ENCODE measurements around the gene RELN. TPM values are rescaled to one million over a fixed set of nuclear protein-coding genes. Genes with fewer than 3 reads are reported as not detected.
A peak's percentile ranks its signal among the peaks of the same experiment; 100 is the strongest.

RELN gene
- polyA plus RNA-seq, 2 donors = 0.10 to 0.65 TPM

DNA sequence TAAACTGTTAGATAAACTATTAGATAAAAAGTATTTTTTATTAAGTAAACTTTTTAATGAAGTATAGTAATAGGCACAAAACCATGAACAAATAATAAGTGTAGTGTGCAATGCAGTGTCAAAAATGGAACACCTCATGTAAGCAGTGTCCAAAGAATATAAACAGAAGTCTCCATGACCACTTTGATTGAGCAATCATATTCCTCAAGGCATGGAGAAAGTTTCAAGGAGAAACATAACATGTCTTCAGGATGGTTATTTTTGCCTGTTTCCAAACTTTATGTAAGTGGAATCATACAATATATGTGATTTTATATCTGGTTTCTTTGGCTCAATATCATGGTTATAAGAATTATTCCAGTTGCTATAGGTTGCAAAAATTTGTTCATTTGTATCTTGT, 6.1 kb upstream of the RELN start:
- Histone ChIP-seq H3K36me3 (ENCODE audit: control insufficient read depth in 2 of 2, insufficient read depth in 2 of 2, low read length in 1 of 2) (no peaks in the 10 kb centered on the region), H3K4me1 (ENCODE audit: control insufficient read depth in 2 of 2, insufficient read depth in 2 of 2, low read length in 1 of 2) (no peaks in the 10 kb centered on the region), H3K27me3 (ENCODE audit: control insufficient read depth in 1 of 2, insufficient read depth in 2 of 2, low read length in 2 of 2) (peaks cover 5 to 6% of the 10 kb centered on the region in 2 donors)

DNA sequence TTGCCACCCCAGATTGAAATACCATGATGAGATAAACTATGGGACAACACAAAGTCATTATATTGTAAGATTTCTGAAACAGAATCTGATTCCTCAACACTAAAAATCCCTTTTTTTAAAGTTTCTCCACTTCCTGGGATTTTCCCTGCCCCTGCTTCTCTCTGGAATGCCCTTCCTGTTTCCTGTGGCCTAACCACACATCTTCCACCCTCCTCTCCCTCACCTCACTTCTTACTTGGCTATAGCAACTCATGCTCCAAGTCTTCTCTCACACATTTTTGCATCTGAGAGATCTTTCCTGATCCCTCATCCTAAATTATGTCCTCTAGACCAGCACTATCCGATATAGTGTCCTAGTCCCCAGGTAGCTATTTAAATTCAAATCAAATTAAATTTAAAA, 4.1 kb upstream of the RELN start:
- Histone ChIP-seq H3K9me3 (ENCODE audit: control insufficient read depth in 2 of 2, insufficient read depth in 1 of 2, low read depth in 1 of 2, low read length in 1 of 2) (no peaks in the 10 kb centered on the region), H3K36me3 (ENCODE audit: control insufficient read depth in 2 of 2, insufficient read depth in 2 of 2, low read length in 1 of 2) (no peaks in the 10 kb centered on the region), H3K4me3 (ENCODE audit: low read depth in 1 of 2, low read length in 2 of 2) (no peak overlapping the region), H3K27me3 (ENCODE audit: control insufficient read depth in 1 of 2, insufficient read depth in 2 of 2, low read length in 2 of 2) (peaks cover 6 to 8% of the 10 kb centered on the region in 2 donors), H3K4me1 (ENCODE audit: control insufficient read depth in 2 of 2, insufficient read depth in 2 of 2, low read length in 1 of 2) (peaks cover 4 to 8% of the 10 kb centered on the region in 2 donors), H3K27ac (ENCODE audit: low read depth in 2 of 2, low read length in 1 of 2) (no peak overlapping the region)
- WGBS, 2 donors = 84 to 89% methylated on average over 1 of the region's 1 CpG

More for the DNA sequence above, 6.1 kb upstream of the RELN start:
- H3K4me3 ChIP-seq (ENCODE audit: low read depth in 1 of 2, low read length in 2 of 2) = no peak overlapping the region
- H3K27ac ChIP-seq (ENCODE audit: low read depth in 2 of 2, low read length in 1 of 2) = no peak overlapping the region
- no peaks in the 10 kb centered on the region for H3K9me3 ChIP-seq (ENCODE audit: control insufficient read depth in 2 of 2, insufficient read depth in 1 of 2, low read depth in 1 of 2, low read length in 1 of 2)

DNA sequence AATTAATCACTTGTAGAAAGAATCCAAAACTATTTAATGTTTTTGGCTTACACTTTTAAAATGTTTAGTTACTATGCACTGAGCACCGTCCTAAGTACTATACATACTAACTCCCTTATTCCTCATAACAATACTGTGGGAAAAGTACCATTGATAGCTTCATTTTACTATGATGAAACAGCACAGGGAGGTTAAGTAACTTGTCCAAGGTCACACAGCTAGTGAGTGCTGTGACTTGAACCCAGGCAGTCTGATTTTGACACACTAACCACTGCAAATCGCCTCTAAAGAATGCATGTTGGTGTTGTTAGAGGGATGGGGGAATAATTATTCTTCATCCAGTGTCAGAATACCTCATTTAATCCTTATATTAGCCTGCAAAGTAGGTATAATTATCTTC, 1.9 kb upstream of the RELN start:
- Histone ChIP-seq H3K4me3 (ENCODE audit: low read depth in 1 of 2, low read length in 2 of 2) (no peak overlapping the region), H3K27me3 (ENCODE audit: control insufficient read depth in 1 of 2, insufficient read depth in 2 of 2, low read length in 2 of 2) (peaks cover 6 to 8% of the 10 kb centered on the region in 2 donors), H3K4me1 (ENCODE audit: control insufficient read depth in 2 of 2, insufficient read depth in 2 of 2, low read length in 1 of 2) (peaks cover 4 to 8% of the 10 kb centered on the region in 2 donors), H3K36me3 (ENCODE audit: control insufficient read depth in 2 of 2, insufficient read depth in 2 of 2, low read length in 1 of 2) (no peaks in the 10 kb centered on the region), H3K9me3 (ENCODE audit: control insufficient read depth in 2 of 2, insufficient read depth in 1 of 2, low read depth in 1 of 2, low read length in 1 of 2) (no peaks in the 10 kb centered on the region), H3K27ac (ENCODE audit: low read depth in 2 of 2, low read length in 1 of 2) (no peak overlapping the region)
- 55 to 60% methylated on average over 2 of the region's 2 CpGs for WGBS, 2 donors

DNA sequence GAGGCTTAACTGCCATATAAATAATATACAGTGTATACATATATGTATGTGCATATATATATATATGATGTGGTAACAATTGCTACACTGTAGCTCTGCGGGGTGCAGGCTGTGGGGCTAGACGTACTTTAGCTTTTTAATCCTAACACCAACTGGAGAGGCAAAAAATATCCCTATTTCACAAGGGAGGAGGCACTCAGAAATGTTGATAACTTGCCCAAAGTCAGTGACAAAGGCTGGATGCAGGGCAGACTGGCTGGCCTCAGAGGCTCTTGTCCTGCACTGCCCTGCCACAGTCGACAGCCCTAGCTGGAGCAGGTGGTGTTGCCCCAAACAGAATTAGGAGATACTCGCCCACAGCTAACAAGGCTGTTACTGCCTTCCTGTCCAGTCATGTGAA, 1.5 kb upstream of the RELN start:
- Histone ChIP-seq H3K36me3 (ENCODE audit: control insufficient read depth in 2 of 2, insufficient read depth in 2 of 2, low read length in 1 of 2) (no peaks in the 10 kb centered on the region), H3K9me3 (ENCODE audit: control insufficient read depth in 2 of 2, insufficient read depth in 1 of 2, low read depth in 1 of 2, low read length in 1 of 2) (no peaks in the 10 kb centered on the region), H3K4me1 (ENCODE audit: control insufficient read depth in 2 of 2, insufficient read depth in 2 of 2, low read length in 1 of 2) (peaks cover 4 to 8% of the 10 kb centered on the region in 2 donors), H3K4me3 (ENCODE audit: low read depth in 1 of 2, low read length in 2 of 2) (no peak overlapping the region), H3K27ac (ENCODE audit: low read depth in 2 of 2, low read length in 1 of 2) (no peak overlapping the region), H3K27me3 (ENCODE audit: control insufficient read depth in 1 of 2, insufficient read depth in 2 of 2, low read length in 2 of 2) (peaks cover 6 to 8% of the 10 kb centered on the region in 2 donors)
- 37 to 43% methylated on average over 4 of the region's 4 CpGs for WGBS, 2 donors

DNA sequence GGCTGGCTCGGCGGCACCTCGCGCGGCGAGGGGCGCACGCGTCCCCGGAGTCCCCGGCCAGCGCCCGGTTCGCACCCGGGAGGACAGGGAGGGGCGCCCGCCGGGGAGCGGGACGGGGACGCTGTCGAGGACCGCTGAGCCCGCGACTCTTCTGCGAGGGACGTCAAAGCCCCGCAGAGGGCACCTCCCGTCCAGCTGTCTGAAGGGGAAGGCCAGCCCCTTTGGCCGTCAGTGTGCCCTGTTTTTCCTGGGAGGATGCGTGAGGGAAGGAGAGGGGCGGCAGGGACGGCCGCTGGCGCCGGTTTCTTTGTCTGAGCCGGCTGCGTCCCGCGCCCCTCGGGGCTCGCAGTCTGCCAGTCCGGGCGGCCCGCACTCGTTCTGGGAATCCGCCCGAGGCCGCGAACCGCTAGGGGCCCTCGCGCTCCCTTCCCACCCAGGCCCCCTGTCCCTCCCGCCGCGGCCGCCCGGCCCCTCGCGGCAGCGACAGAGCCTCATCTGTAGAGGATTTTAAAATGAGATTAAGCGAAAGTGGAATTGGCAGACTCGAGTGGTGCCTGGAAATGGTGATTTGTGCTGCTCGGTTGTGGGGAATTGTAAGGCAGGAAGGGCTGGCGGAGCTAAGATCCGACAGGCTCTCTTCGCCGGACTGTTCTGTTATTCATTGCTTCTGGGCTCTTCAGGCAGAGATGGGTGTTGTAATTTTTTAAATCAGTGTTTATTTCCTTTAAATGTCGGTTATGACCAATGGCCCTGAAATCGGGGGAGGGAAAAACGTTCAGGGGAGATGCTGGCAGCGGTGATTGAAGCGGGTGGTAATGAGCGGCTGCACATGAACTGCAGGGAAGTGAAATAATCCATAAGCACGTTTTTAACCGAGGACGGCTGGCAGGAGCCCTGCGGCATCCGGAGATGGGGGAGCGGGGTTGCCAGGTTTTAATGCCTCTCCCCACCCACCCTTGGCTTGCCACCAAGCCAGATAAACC, 618 bp upstream of the RELN start:
- peaks cover 6 to 8% of the 10 kb centered on the region in 2 donors for H3K27me3 ChIP-seq (ENCODE audit: control insufficient read depth in 1 of 2, insufficient read depth in 2 of 2, low read length in 2 of 2)
- H3K4me1 ChIP-seq (ENCODE audit: control insufficient read depth in 2 of 2, insufficient read depth in 2 of 2, low read length in 1 of 2) = peaks cover 4 to 8% of the 10 kb centered on the region in 2 donors
- no peaks in the 10 kb centered on the region for H3K9me3 ChIP-seq (ENCODE audit: control insufficient read depth in 2 of 2, insufficient read depth in 1 of 2, low read depth in 1 of 2, low read length in 1 of 2)
- peak overlapping the region; percentile 11 to 45 for H3K4me3 ChIP-seq (ENCODE audit: low read depth in 1 of 2, low read length in 2 of 2)
- WGBS, 2 donors = 1% methylated on average over 70 to 80 of the region's 80 CpGs
- H3K27ac ChIP-seq (ENCODE audit: low read depth in 2 of 2, low read length in 1 of 2) = no peak overlapping the region
- no peaks in the 10 kb centered on the region for H3K36me3 ChIP-seq (ENCODE audit: control insufficient read depth in 2 of 2, insufficient read depth in 2 of 2, low read length in 1 of 2)

DNA sequence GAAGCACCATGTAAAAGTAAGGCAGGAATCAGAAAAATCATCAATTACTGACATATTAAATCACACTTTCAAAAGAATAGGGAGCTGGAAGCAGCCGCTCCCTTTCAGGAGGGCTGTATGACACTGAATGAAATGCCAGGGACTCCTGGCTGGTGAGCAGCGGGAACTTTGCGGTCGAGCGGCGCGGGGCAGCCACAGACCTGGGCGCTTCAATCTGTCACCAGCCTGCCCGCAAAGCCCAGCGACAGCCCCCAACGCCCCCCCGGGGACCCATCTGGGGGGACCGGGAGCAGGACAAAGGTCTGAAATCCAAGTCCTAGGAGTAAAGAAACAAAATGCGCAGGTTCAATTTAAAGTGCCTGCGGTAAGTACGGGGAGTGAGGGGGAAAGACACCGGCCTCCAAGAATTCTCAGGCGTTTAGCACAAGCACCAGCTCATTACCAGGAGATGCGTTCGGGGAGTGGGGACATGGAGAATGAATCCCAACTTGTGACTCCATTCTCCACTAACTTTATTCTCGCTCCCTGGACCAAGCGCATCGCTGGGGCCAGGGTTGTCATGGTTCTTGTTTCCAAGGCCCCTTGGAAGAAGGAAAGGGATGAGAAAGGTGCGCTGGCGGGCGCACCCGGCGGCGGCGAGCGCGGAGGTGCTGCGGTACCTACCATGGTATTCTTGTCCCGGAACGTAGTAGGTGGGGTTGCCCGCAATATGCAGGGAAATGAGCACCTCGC, 824 bp downstream of the RELN start:
- H3K9me3 ChIP-seq (ENCODE audit: control insufficient read depth in 2 of 2, insufficient read depth in 1 of 2, low read depth in 1 of 2, low read length in 1 of 2) = no peaks in the 10 kb centered on the region
- peaks cover 6 to 8% of the 10 kb centered on the region in 2 donors for H3K27me3 ChIP-seq (ENCODE audit: control insufficient read depth in 1 of 2, insufficient read depth in 2 of 2, low read length in 2 of 2)
- H3K4me3 ChIP-seq (ENCODE audit: low read depth in 1 of 2, low read length in 2 of 2) = peak overlapping the region; percentile 40 to 45
- H3K27ac ChIP-seq (ENCODE audit: low read depth in 2 of 2, low read length in 1 of 2) = no peak overlapping the region
- 5% methylated on average over 37 of the region's 37 CpGs for WGBS, 2 donors
- H3K36me3 ChIP-seq (ENCODE audit: control insufficient read depth in 2 of 2, insufficient read depth in 2 of 2, low read length in 1 of 2) = no peaks in the 10 kb centered on the region
- peaks cover 4 to 8% of the 10 kb centered on the region in 2 donors for H3K4me1 ChIP-seq (ENCODE audit: control insufficient read depth in 2 of 2, insufficient read depth in 2 of 2, low read length in 1 of 2)

DNA sequence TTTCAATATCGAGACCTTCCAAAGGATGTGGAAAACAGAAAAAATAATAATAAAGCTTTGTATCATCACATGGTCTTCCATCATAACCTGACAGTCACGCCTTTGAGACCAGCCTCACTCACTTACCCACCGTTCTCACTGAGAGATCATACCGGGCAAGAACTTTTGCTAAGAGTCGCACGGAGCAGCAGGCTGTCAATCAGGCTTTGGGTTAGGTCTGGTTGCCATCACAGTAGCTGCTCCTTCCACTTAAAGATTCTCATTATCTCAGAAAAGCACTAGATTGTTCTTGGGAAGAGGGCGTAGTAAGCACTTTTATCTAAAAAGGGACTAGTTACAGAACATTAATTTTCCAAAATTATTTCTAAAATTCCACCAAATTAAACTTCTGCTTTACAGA, 2.0 kb downstream of the RELN start:
- H3K4me1 ChIP-seq (ENCODE audit: control insufficient read depth in 2 of 2, insufficient read depth in 2 of 2, low read length in 1 of 2) = peaks cover 4 to 8% of the 10 kb centered on the region in 2 donors
- WGBS, 2 donors = 52 to 67% methylated on average over 7 of the region's 7 CpGs
- H3K27me3 ChIP-seq (ENCODE audit: control insufficient read depth in 1 of 2, insufficient read depth in 2 of 2, low read length in 2 of 2) = peaks cover 6 to 8% of the 10 kb centered on the region in 2 donors
- no peak overlapping the region for H3K4me3 ChIP-seq (ENCODE audit: low read depth in 1 of 2, low read length in 2 of 2)
- no peak overlapping the region for H3K27ac ChIP-seq (ENCODE audit: low read depth in 2 of 2, low read length in 1 of 2)
- H3K9me3 ChIP-seq (ENCODE audit: control insufficient read depth in 2 of 2, insufficient read depth in 1 of 2, low read depth in 1 of 2, low read length in 1 of 2) = no peaks in the 10 kb centered on the region
- no peaks in the 10 kb centered on the region for H3K36me3 ChIP-seq (ENCODE audit: control insufficient read depth in 2 of 2, insufficient read depth in 2 of 2, low read length in 1 of 2)

DNA sequence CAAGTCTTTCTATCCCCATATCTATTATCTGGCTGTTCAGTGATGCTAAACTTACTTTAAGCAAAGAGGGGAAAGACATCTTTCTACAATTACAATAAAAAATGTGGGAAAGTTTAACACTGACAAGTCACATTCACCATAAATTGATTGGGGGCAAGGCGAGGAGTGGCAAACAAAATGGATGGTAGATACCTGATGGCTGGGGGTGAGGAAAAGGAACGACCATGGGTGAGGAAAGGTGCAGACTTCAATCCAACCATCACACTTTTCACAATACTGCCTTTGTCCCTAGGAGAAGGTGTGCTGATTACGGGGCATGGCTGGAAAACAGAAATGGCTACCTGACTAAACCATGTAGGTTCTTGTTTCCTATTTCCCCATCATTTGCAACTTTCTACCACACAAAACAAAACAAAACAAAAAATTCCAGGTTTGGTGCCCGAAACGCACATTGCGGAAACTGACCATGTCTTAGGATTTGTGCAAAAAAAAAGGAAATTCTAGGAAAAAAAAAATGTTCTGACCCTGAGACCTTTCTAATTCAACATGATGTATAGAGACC, 3.8 kb downstream of the RELN start:
- no peaks in the 10 kb centered on the region for H3K9me3 ChIP-seq (ENCODE audit: control insufficient read depth in 2 of 2, insufficient read depth in 1 of 2, low read depth in 1 of 2, low read length in 1 of 2)
- peaks cover 1 to 3% of the 10 kb centered on the region in 2 donors for H3K27me3 ChIP-seq (ENCODE audit: control insufficient read depth in 1 of 2, insufficient read depth in 2 of 2, low read length in 2 of 2)
- no peak overlapping the region for H3K27ac ChIP-seq (ENCODE audit: low read depth in 2 of 2, low read length in 1 of 2)
- no peak overlapping the region for H3K4me3 ChIP-seq (ENCODE audit: low read depth in 1 of 2, low read length in 2 of 2)
- peaks cover 4 to 8% of the 10 kb centered on the region in 2 donors for H3K4me1 ChIP-seq (ENCODE audit: control insufficient read depth in 2 of 2, insufficient read depth in 2 of 2, low read length in 1 of 2)
- no peaks in the 10 kb centered on the region for H3K36me3 ChIP-seq (ENCODE audit: control insufficient read depth in 2 of 2, insufficient read depth in 2 of 2, low read length in 1 of 2)
- WGBS, 2 donors = 74 to 81% methylated on average over 6 of the region's 6 CpGs

DNA sequence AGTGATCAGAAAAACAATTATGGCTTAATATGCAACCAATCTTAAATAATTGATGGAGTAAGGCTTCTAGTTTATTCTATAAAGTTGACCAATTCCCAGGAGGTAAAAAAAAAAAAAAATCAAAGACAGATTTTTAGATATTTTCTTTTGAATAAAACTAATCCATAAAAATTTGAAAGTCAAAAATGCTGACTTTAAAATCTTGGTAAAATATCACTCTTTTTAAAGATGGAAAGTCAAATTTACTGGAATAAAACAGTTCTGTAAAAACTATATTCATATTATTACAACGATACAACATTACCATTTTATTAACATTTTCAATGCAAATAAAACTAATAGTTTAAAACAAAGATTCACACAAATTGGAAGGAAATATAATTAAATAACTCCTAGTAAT, 5.4 kb downstream of the RELN start:
- Histone ChIP-seq H3K36me3 (ENCODE audit: control insufficient read depth in 2 of 2, insufficient read depth in 2 of 2, low read length in 1 of 2) (no peaks in the 10 kb centered on the region), H3K4me1 (ENCODE audit: control insufficient read depth in 2 of 2, insufficient read depth in 2 of 2, low read length in 1 of 2) (peaks cover 3% of the 10 kb centered on the region in 2 donors), H3K27ac (ENCODE audit: low read depth in 2 of 2, low read length in 1 of 2) (no peak overlapping the region), H3K27me3 (ENCODE audit: control insufficient read depth in 1 of 2, insufficient read depth in 2 of 2, low read length in 2 of 2) (peaks cover 0 to 3% of the 10 kb centered on the region in 2 donors), H3K4me3 (ENCODE audit: low read depth in 1 of 2, low read length in 2 of 2) (no peak overlapping the region), H3K9me3 (ENCODE audit: control insufficient read depth in 2 of 2, insufficient read depth in 1 of 2, low read depth in 1 of 2, low read length in 1 of 2) (no peaks in the 10 kb centered on the region)
- 89 to 91% methylated on average over 1 of the region's 1 CpG for WGBS, 2 donors
